Colonic mucosa (tissue), 4 donors: ENCODE measurements around the gene CHMP6. TPM values are rescaled to one million over a fixed set of nuclear protein-coding genes. Genes with fewer than 3 reads are reported as not detected.
A peak's percentile ranks its signal among the peaks of the same experiment; 100 is the strongest.

ENCODE experiments used
- DNase-seq: peaks from one replicate; pipeline ENCODE4 v3.0.0-alpha.2; 2020
- H3K27ac ChIP-seq: fragments of 200-600 bp; one replicate; pipeline ENCODE4 v1.8.0; 2021
- H3K27me3 ChIP-seq: fragments of 200-600 bp; one replicate; pipeline ENCODE4 v1.8.0; 2021
- H3K36me3 ChIP-seq: fragments of 200-600 bp; one replicate; pipeline ENCODE4 v1.8.0; 2021
- H3K4me1 ChIP-seq: fragments of 200-600 bp; one replicate; pipeline ENCODE4 v1.8.0; 2021; ENCODE audit warnings: mild to moderate bottlenecking
- H3K4me3 ChIP-seq: fragments of 200-600 bp; one replicate; pipeline ENCODE4 v1.8.0; 2021
- H3K9ac ChIP-seq, 2 donors: one replicate each; pipeline ENCODE4 v1.7.0; 2013; ENCODE audit warnings: control low read depth in 2 of 2, low read depth in 2 of 2, low read length in 2 of 2
- H3K9me3 ChIP-seq: fragments of 200-600 bp; one replicate; pipeline ENCODE4 v1.8.0; 2021
- intact Hi-C: fragments of 100-400 bp; cut with DNase I; formaldehyde crosslinking; loops from one replicate; pipeline ENCODE4 v1.14.1; 2022
- total RNA-seq, 2 donors: library from RNA; stranded (reverse); fragmentation: NEBNext Ultra II Directional in 1 of 2; extraction: Animal tissue kit (Norgen Biotek cat#: 25700) in 1 of 2; gene quantifications; one replicate each; pipeline ENCODE4 v1.2.1, GENCODE V29; 2021
- TF ChIP-seq, protein P1 (sequence below): fragments of 200-600 bp; IDR thresholded peaks from one replicate; pipeline ENCODE4 v1.8.0; 2022; ENCODE audit warnings: antibody characterized with exemption, mild to moderate bottlenecking
- donor health status: healthy.
- donor health status: DM: no; HTN: no; CAD: no.
- donor health status: DM: no; HTN: no; CAD: no.

Gene CHMP6
- total RNA-seq, 2 donors from 2014 or later = 29.1 to 43.5 TPM

DNA sequence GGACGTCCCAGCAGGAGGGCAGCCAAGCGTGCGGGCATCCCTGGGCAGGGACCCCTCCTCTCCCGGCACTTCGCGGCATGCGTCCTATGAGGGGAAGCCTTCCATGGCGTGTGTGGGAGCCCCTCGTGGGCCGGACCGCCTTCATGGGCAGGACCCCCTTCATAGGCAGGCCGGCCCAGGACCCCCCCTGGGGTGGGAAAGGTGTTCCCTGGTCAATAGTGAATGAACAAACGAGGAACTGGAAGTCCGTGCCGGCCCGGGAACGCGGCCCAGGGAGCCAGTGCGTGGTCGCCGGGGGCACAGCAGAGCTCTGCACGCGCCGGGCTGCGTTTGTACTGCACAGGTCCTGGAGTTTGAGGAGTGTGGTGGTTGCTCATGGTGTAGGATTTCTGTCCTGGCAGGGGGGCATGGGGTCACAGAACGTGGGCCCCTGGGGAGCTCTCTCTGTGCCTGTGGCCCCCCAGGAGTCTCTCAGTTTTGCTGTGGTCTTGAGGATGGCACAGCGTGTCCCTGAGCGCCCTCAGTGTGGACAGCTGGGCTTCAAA is 57.3 kb downstream of the CHMP6 start:
- no peaks in the 10 kb centered on the region for H3K36me3 ChIP-seq
- peaks cover 16% of the 10 kb centered on the region for H3K4me1 ChIP-seq
- no peak overlapping the region for H3K9ac ChIP-seq
- intact Hi-C loops = no loop called here
- no peak overlapping the region for H3K27ac ChIP-seq
- TF ChIP-seq, protein P1, sequence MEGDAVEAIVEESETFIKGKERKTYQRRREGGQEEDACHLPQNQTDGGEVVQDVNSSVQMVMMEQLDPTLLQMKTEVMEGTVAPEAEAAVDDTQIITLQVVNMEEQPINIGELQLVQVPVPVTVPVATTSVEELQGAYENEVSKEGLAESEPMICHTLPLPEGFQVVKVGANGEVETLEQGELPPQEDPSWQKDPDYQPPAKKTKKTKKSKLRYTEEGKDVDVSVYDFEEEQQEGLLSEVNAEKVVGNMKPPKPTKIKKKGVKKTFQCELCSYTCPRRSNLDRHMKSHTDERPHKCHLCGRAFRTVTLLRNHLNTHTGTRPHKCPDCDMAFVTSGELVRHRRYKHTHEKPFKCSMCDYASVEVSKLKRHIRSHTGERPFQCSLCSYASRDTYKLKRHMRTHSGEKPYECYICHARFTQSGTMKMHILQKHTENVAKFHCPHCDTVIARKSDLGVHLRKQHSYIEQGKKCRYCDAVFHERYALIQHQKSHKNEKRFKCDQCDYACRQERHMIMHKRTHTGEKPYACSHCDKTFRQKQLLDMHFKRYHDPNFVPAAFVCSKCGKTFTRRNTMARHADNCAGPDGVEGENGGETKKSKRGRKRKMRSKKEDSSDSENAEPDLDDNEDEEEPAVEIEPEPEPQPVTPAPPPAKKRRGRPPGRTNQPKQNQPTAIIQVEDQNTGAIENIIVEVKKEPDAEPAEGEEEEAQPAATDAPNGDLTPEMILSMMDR = no peak
- no peak overlapping the region for H3K4me3 ChIP-seq
- no peaks in the 10 kb centered on the region for H3K9me3 ChIP-seq
- H3K27me3 ChIP-seq = no peaks in the 10 kb centered on the region
- DNase-seq = no peak

DNA sequence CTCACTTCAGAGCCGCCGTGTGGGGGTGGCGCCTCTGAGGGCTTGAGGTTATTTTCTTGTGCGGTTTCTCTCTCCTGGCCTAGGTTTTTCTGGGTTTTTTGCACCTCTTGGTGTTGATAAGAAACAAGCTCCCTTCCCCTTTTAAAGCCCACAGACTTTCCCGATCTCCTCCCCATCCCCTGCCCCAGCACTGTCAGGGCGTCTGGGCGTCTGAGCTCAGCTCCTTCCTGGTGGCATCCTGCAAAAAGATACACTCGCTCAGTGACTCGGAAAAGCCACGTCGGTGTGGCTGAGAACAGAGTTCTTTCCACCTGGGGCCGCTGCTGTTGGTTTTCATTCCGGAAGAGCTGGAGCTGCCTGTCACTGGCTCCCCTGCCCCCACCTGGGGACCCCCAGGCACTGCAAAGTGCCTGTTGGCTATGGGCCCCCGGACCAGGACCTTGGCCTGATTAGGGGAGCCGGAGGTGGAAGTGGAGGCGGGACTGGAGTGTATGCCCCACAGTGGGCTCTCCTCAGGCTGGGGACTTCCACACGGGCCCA is 57.8 kb downstream of the CHMP6 start:
- H3K27me3 ChIP-seq = no peaks in the 10 kb centered on the region
- H3K36me3 ChIP-seq = no peaks in the 10 kb centered on the region
- peaks cover 15% of the 10 kb centered on the region for H3K4me1 ChIP-seq
- TF ChIP-seq, protein P1 = no peak
- intact Hi-C loops = no loop called here
- peak overlapping the region; percentile 4 to 27 for H3K9ac ChIP-seq
- DNase-seq = no peak
- H3K9me3 ChIP-seq = no peaks in the 10 kb centered on the region
- H3K27ac ChIP-seq = no peak overlapping the region
- no peak overlapping the region for H3K4me3 ChIP-seq

Other genes starting within 250 kb of the CHMP6 start
- 10 to 100 TPM; 14.7 to 22.7 TPM for gene BAIAP2, start 43.3 kb downstream of the CHMP6 start, total RNA-seq
- not detected for gene PVALEF, start 173.7 kb downstream of the CHMP6 start, total RNA-seq
- gene AATK, start 174.4 kb downstream of the CHMP6 start, total RNA-seq = 10 to 100 TPM in 1 of 2 donors, 1 to 10 TPM in 1; 9.1 to 13.3 TPM
- 10 to 100 TPM in 1 of 2 donors, 1 to 10 TPM in 1; 4.3 to 15.0 TPM for gene CEP131, start 231.1 kb downstream of the CHMP6 start, total RNA-seq
- gene TEPSIN, start 247.2 kb downstream of the CHMP6 start, total RNA-seq = 10 to 100 TPM; 29.3 to 46.7 TPM
- gene NDUFAF8, start 247.5 kb downstream of the CHMP6 start, total RNA-seq = 10 to 100 TPM; 22.4 to 58.2 TPM